Uterus (tissue), 2 donors: ENCODE results near the gene BLOC1S3.

ENCODE experiments used
- CTCF ChIP-seq, 4 experiments: fragments of 200-600 bp in 2 of 4; fragments of 450-650 bp in 2 of 4; sonication (generic) in 2 of 4; IDR thresholded peaks; one replicate each; pipeline ENCODE4 v1.5.1; 2016 to 2019; ENCODE audit warnings: antibody characterized with exemption in 4 of 4, mild to moderate bottlenecking in 2 of 4, moderate library complexity in 1 of 4
- POLR2A ChIP-seq, 2 donors: fragments of 450-650 bp; IDR thresholded peaks; one replicate each; pipeline ENCODE4 v1.6.1; 2016; ENCODE audit warnings: antibody characterized with exemption in 2 of 2, mild to moderate bottlenecking in 1 of 2, moderate library complexity in 1 of 2

DNA sequence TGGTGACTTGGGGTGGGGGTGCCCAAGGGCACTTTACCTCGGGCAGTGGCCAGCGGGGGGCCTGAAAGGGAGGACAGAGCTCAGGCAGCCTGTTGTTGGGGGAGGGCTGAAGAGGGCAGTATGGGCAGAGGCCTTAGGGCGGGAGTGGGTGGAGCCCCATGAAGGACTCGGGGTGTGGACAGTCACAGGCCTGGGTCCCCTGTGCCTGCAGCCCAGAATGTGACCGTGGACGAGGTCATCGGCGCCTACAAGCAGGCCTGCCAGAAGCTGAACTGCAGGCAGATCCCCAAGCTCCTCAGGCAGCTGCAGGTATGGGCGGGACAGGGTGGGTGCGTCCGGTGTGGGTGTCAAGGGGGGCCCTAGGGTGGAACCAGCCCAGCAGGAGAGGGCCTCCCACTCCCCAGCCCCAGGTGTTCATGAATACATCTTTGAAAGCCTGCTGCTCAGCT is 40.3 kb upstream of the BLOC1S3 start:
- TF ChIP-seq POLR2A (IDR thresholded peaks at IDR 0.05) (no peak), CTCF (IDR thresholded peaks at IDR 0.05) (no peak)
